GM19023 (cell line): ENCODE results near the gene EMCN.

Source experiments
- ATAC-seq: cut with Tn5 transposase; IDR thresholded peaks from one replicate; pipeline ENCODE4 v1.9.1; 2021; ENCODE audit warnings: mild to moderate bottlenecking, moderate library complexity; ENCODE audit not compliant: unreplicated experiment

Gene EMCN

GRCh38 chr4:100493756-100494155 is 24.1 kb downstream of the EMCN start:
- no peak for ATAC-seq

- ATAC-seq: no peak
Observed at GRCh38 chr4:100492129-100492528, 25.7 kb downstream of the EMCN start.

DNA sequence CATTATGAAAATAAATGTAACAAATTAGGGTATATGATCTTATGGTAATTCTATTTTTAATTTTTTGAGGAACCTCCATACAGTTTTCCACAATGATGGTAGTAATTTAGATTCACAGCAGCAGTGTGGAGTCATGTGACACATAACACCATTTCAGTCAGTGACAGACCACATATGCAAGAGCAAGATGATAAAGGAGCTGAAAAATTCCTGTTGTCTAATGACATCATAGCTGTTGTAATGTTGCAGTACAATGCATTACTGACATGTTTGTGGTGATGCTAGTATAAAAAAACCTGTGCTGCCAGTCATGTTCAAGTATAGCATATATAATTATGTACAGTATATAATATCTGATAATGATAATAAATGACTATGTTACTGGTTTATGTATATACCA is 28.5 kb downstream of the EMCN start:
- ATAC-seq: no peak

DNA sequence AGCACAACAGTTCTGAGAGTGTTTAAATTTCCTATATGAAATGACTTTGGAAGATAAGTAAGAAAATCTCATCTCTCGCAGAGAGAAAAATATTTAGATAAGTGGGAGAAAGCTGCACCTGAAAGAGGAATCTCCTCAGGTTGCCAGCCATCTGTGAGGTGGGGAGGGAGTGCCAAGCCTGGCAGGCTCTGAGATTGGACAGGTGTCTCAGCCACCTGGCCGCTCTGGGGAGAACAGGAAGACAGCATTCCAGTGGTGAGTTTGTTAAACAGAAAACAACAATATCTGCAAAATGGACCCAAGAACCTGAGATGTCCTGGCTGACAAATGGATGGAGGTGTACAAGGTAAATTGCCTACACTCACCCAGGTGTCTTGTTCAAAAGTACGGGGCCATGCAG is 31.3 kb downstream of the EMCN start:
- no peak for ATAC-seq

DNA sequence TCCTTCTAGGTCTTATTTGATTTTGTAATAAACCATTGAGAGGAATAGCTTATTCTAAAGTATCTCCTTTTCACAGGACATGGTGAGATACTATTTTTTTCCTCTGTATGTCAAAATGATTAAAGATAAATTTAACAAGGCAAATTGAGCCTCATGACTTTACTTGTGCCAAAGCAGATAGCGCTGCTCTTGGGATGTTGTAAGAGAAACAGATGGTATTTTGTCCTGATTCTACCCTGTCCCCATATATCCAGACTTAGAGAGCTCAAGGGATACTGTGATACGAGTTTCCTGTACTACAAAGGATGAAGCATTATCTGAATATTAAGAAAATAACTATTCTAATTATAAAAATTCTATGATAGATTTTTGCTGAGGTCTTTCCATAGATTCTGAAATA is 34.0 kb downstream of the EMCN start:
- ATAC-seq: no peak

DNA sequence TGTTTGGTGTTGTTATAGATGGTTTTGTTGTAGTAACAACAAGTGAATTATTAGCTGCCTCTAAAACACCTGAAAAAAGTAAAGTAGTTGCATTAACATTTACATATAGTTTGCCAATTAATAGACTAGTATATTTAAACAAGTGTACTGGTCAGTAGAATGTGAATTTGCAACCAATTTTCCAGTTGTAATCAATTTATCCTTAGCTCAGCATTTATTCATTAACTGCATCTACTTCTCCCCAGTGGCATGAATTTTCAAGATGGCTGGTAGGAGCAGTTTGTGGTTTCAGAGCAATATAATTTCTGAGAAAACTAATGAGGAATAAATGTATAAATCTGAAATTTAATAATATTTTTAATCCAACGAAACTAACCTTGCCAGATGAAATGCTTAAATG is 37.9 kb downstream of the EMCN start:
- ATAC-seq: no peak

DNA sequence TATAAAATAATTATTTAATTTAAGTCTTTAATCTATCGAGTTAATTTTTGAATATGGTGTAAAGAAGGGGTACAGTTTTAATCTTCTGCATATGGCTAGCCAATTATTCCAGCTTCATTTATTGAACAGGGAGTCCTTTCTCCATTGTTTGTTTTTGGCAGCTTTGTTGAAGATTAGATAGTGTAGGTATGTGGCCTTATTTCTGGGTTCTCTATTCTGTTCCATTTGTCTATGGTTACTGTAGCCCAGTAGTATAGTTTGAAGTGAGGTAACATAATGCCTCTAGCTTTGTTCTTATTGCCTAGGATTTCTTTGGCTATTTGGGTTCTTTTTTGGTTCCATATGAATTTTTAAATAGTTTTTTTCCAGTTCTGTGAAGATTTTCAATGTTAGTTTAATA is 48.3 kb downstream of the EMCN start:
- no peak for ATAC-seq

DNA sequence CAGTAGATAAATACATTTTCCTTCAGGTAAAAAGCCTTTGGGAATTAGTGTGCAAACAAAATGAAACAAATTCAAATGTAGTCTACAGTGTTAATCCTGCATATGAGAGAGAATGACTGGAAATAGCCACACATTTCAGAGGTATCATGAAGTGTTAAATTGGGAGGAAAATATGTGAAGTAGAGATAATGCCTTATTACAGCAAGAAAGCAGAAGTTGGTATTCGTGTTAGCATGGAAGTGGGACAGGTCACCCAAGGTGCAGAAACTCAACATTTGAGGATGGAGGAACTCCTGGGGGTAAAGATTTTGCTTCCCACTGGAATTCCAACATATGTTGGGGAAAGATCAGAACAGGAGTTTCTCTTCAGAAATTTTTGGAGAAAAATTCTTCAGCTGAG is 51.3 kb downstream of the EMCN start:
- no peak for ATAC-seq

DNA sequence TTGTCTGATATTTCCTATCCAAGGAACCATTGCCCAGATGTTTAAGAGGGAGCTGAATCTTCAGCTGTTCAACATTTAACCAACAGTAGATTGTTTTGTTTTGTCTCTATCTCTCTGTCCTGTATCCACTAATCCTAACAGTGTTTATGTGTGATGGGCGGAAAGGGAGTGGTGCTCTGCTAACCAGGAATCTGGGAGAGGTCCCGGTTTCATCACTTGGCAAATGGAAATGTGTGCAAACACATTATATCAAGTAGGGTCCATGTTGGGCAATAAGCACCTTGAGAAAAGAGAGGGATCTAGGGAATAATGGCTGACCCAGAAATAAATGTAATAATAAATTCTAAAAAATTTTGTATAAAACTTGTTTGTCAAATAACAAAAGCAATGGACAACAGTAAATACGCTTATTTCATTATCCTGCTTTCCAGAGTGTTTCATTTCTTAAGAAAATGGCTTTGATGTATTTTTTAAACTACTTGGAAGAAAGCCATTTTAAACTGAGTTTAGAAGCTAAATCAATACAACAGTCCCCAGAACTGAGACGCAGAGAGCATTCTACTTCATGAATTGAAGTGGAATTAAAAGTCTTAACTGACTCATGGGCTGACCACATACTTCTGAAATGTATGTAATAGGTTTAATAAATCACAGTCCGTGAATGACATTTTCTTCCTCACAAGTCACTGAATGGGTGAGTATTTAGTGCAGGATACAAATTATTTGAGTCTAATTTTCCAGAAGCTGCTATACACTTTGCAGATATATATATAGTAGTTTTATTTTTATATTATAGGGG is 55.8 kb downstream of the EMCN start:
- ATAC-seq: no peak

DNA sequence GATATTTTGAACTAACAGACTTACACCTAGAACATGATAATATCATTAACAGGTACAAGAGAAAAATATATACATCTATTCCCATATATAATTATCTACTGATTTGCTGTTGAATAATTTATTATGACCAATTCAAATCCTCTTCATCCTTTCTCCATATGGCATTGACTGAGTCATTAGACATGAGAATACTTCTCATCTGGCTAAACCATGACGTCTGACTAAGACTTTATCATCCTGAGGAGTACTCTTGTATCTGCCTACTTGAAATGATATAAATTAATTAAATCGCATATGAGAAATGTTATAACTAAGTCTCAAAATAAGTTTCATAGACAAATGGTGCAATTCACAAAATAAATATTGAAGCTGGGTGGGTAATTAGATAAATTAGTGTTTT is 67.4 kb downstream of the EMCN start:
- no peak for ATAC-seq

GRCh38 chr4:100431416-100431815 is 86.4 kb downstream of the EMCN start:
- no peak for ATAC-seq

- no peak for ATAC-seq
Observed at GRCh38 chr4:100430451-100430850, 87.4 kb downstream of the EMCN start.

DNA sequence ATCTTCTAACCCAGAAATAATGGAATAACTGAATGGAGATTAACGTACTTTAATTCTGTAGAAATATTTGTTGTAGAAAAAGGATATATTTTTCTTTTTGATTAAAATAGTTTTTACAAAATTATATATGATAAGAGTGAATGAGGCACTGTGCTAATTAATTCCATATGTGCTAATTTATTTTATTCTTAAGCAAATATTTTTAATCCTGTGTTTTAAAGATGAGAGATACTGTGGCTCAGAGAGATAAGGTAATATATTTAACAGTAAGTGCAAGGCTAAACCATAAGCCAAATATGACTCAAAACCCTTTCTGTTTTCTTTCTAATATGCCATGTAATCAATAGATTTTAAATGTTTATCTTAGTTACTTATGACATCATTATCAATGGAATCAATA is 88.2 kb downstream of the EMCN start:
- no peak for ATAC-seq

GRCh38 chr4:100428051-100428450 is 89.8 kb downstream of the EMCN start:
- ATAC-seq: no peak

DNA sequence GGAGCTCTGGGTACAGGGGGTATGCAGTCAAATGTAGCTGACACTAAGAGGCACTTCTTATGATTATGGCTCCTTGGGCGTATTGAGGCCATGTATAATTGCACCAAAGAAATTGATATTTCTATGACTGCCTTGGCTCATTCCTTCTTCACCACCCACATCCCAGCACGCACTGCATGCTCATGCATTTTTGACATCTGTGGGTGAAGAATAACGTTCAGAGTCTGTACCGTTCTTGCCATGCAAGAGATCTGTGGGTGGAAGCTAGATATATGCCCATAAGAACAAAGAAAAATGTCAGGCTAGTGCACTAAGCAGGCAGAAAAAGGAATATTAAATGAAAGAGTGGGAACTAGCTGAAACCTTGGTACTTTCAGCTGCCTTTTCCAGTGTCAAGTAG is 93.4 kb downstream of the EMCN start:
- ATAC-seq: no peak

DNA sequence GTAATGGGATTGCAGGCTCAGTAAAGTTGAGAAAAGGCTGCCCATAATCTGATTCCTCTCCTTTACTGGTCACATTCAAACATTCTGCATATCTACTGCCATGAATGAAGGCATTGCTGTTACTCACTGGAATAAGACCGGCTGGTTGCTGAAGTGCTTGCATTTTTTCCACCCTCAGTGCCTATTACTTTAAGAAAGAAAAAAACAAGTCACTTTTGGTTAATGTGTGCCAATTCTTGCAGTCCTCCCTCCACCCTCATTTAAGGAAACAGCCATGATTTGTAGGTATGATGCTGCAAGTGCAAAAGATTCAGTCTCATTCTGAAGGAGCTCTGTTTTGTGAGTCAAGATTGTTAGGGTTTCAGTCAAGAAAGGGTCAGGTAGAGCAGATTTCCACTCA is 94.9 kb downstream of the EMCN start:
- ATAC-seq: no peak

- no peak for ATAC-seq
Observed at GRCh38 chr4:100421361-100421978, 96.4 kb downstream of the EMCN start.

DNA sequence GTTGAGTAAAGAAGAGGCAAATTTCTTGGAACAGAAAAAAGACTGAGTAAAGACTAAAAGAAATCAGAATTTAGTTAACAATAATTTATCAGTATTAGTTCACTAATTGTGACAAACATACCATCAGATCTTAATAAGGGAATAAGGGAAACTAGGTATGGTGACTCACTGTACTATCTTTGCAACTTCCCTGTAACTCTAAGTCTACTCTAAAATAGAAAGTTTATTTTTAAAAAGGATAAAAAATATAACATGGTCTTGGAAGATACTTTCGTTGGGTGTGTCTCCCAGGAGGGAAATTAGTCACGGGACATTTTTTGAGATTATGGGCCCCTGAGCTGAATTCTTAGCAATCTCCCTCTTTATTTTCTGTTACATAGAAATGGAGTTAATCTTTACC is 97.3 kb downstream of the EMCN start:
- ATAC-seq: no peak

DNA sequence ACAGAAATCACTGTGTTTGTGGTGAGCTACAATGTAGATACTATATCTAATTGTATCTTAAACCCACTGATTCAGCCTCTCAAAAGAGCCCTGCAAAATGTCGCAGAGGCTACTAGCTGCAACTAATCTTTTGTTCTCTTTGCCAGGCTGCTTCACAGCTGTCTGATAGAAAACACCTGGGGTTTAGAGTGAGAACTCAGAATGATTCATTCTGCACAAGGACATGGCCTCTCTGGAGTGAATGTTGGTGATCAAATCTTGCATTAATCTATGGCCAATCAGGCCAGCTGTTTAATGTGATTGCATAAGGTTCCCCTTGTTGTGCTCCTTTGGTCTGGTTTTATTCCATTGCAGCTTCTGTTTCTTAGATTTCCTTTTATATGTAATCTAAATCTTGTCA is 100.3 kb downstream of the EMCN start:
- no peak for ATAC-seq

DNA sequence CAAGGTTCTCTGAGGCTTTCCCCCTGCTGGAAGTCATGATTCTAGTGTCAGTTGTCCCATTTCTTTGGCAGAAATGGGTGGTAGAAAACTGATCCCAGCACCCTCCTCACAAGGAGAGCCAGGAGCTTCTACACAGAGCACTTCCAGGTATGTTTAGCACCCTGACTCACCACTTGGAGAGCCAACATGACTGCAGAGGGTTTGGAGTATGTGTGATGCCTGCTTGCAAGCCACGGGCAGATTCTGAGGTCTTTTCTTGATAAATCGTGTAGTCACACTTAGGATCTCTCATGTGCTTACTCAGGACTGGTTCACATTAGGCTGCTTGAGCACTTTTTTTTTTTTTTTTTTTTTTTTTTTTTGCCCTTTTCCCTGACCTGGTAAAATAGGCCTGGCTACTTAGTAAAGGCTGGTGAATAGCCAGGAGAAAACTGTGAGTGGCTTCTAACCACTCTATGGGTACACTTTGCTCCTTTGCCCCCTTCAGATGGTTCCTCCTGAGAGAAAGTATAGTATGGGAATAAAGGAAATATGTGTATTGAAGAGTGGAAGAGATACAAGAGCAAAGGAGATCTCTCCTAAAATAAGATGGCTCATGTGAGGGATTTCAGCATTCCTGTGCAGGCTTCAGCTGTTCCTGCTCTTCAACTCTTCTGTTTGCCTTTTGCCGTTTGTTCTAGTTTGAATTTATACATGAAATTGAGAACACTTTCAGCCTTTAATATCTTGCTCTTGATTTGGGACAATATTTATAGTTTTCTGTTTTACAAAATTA is 103.6 kb downstream of the EMCN start:
- no peak for ATAC-seq

GRCh38 chr4:100391863-100392262 is 126.0 kb downstream of the EMCN start:
- ATAC-seq: no peak

DNA sequence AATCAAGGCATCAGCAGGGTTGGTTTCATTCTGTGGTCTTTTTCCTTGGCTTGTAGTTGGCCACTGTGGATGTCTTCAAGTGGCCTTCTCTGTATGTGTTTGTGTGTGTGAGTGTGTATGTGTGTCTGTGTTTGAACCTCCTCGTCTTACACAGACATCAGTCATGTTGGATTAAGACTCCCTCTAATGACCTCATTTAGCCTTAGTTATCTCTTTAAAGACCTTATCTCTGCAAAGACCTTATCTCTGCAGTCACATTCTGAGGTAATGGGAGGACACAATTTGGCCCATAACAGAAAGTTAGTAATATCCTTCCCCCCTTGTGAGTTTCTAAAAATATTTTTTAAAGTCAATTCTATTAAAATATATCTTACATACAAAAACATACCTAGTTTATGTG is 126.7 kb downstream of the EMCN start:
- ATAC-seq: no peak
